Measurements from ENCODE around the gene CDC27.
"Not testable (repeated sequence)": the region's sequence is repeated elsewhere in the genome, so short reads cannot be mapped to it uniquely, and the experiment has no call there.

CDC27 gene

DNA sequence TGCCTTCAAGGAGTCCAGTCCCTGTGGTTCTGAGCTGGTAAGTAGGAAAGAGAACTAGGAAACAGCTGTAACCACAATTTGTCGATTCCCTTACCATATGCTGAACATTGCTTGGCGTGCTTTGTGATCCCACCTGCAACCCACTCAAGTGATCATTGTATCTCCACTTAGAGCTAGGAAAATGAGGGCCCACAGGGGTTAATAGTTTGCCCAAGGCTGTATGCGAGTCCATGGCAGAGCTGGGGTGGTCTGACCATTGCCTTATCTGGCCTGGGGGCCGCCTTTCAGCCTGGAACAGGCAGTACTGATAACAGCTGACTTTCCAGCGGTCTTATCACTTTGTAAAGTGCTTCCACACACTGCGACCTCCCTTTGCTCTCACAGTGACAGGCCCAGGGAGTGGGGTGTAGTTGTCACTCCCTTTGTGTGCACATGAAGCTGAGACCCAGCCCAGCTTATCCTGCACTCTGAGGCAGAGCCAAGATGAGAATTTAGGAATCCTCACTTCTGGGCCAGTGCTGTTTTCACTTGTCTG is 29.9 kb upstream of the CDC27 start:
- peak; percentile 96 for DNase-seq

GRCh38 chr17:47217279-47217678 is 28.2 kb upstream of the CDC27 start:
- not testable (repeated sequence) for DNase-seq

- DNase-seq: not testable (repeated sequence)
Observed at GRCh38 chr17:47216821-47217220, 27.7 kb upstream of the CDC27 start.

DNA sequence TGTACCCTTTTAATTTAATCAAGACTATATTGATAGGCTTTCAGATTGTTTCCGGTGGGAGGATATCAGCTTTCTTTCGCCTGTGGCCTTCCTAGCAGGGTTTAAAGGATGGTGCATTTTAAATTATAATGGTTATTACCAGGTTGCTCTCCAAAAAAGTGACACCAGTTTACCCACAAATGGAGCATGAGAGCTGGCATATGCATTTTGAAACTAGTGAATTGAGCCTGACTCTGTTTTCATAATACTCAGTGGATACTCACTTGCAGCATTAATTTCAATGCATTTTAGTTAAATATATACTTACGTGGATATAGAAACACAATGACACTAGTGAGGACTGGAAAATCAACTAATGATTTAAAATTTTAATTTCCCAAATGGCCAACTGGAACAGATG is 25.8 kb upstream of the CDC27 start:
- no peak for DNase-seq

DNA sequence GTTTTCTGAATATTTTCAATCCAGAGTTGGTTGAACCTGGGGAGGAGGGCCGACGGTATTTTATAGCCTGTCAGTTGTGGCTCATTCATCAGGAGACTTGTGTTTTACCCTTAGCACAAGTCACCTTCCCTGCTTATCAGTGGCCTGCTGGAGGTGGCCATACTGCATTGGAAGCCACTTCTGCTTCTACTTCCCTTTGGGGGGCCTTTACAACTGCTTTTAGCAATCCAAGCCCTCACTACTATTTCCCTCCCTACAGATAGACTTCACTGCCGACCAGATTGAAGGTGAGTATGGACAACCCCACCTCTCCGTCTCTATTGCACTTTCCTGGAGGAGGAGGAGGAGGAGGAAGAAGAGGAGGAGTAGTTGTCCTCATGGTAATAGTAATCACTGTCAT is 24.4 kb upstream of the CDC27 start:
- DNase-seq: no peak

- DNase-seq: no peak
Observed at GRCh38 chr17:47212458-47212857, 23.4 kb upstream of the CDC27 start.

GRCh38 chr17:47210779-47211178 is 21.7 kb upstream of the CDC27 start:
- DNase-seq: no peak

GRCh38 chr17:47210105-47210504 is 21.0 kb upstream of the CDC27 start:
- no peak for DNase-seq

DNA sequence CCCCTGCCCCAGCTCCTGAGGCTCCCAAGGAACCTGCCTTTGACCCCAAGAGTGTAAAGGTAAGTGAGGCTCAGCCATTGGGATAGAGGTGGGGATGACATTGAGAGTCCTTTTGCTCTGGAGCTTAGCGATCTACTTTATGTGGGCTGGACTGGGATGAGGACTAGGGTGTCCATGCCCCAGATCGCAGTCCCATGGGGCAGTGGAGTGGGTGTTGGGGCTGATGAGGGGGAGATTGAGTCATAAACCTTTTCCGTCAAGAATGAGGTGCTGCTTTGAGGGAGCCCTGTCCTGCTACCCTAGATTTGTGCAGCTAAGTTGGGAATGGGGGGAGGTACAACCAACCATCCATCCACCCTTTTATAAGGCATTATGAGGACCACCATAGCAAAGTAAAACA is 20.4 kb upstream of the CDC27 start:
- DNase-seq: no peak

GRCh38 chr17:47208744-47209488 is 19.8 kb upstream of the CDC27 start, which contains the start of gene MYL4:
Gene MYL4 (plus strand): TSS chr17:47209348. CDS start chr17:47209423, 75 bp downstream.
- peak; percentile 86 for DNase-seq

DNA sequence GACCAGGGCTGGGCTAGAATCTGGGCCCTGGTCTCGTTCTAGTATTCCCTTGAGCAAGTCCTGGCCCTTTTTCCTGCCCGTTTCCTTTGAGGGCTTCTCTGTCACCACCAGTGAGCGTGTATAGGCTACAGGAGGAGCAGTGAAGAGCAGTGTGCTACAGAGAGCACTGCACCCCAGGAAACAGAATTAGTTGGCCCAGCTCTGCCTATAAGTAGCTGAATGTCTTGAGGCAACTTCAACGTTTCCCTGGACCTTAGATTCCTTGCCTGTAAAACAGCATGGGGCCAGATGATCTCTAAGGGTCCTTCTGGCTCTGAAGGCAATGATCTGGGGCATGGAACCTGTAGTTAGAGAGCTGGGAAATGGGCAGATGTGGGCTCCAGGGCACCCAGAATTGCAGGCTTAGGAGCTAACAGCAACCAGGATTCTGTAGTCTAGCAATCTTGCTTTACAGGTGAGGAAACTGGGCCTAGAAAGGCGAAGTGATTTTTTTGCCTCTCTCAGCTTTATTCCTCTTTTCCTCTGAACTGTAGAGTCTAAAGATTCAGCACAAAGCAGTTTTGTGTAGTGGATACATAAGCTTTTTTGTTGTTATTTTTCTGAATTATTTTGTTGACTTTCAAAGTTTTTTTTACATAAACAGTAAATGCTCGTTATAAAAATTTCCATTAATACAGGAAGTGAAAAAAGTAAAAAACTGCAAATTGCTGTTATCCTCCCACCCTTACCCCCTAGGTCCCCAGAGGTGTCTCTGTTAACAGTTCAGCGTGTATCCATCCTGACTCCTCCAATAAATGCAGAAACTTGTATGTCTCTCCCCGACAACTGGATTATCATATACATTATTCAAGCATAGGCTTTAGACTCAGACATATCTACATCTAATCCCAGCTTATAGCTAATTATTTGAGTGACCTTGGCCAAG is 18.3 kb upstream of the CDC27 start:
- DNase-seq: no peak

DNA sequence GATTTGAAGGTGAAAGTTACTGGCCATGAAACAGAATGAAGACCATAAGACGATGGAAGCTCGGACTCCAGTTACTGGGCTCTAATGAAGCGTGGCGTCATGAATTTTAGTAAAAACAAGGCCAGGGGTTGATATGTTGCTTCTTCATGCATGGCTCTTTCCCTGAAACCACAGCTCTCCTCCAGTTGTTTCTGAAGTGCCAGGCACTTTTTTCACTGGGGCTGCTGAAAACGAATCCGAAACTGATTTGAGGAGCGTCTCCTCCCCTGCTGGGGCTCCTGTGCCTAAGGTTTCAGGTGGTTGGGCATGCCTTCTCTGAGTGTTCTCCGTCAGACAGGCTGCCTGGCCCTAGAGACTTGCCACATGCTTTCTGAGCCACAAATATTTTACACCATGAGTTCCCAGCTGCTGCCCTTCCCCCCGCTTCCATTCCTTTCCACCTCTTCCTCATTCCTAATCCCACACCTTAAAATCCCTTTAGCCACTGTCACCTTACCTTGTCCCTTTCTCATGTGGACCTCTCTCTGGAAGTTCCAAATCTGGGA is 16.4 kb upstream of the CDC27 start:
- DNase-seq: no peak

DNA sequence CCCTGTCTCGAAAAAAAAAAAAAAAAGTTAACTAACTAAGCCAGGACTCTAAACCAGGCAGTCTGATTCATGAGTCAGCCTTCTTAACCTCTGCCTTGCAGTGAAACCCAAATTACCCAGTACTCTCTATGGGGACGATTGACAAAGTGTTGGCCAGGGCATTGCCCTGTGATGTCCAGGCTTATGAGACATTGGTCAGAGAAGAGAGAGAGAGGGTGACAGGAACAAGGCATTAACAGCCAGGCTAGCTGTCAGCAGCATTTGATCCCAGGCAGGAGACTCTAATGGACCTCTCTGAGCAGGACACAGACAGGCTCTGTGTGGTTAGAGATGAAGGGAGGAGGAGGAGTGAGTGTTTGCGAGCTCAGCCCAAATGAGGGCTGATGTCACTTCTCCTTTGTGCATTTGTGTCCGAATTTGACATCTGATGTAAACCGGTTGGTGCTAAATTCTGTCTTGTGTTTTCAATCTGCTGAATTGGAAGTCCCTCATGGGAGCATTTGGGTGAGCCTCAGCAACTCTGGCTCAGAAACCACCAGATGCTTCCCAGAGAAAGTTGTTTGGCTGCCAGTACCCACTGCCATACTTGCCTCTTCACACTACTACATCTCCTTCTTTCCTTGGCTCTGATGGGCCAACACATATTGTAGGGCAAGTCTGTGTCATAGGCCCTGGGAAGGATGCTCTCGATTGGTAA is 15.8 kb upstream of the CDC27 start:
- no peak for DNase-seq

GRCh38 chr17:47203984-47204721 is 15.1 kb upstream of the CDC27 start:
- DNase-seq: peak; percentile 61

- DNase-seq: no peak
Observed at GRCh38 chr17:47201166-47201565, 12.1 kb upstream of the CDC27 start.

DNA sequence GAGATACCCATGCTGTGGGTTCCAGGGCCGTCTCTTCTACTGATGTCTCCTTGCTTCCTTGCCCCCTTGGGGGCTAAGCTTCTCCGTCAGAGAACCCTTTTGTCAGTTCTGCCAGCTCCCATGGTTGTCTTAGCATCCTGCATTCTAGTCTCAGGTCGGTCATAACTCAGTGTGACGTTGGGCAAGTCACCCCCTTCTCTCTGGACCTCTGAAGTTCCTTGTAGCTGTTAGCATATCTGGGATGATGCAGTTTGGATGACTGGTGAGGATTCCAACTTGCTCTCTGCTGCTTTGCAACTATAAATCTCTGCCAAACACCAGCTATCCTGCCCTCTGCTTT is 11.2 kb upstream of the CDC27 start:
- DNase-seq: no peak

GRCh38 chr17:47199627-47200324 is 10.7 kb upstream of the CDC27 start:
- no peak for DNase-seq

- DNase-seq: peak; percentile 93
Observed at GRCh38 chr17:47197821-47198220, 8.7 kb upstream of the CDC27 start.

- DNase-seq: peak; percentile 59
Observed at GRCh38 chr17:47193931-47194511, 4.9 kb upstream of the CDC27 start.

- no peak for DNase-seq
Observed at GRCh38 chr17:47192554-47192953, 3.5 kb upstream of the CDC27 start.

DNA sequence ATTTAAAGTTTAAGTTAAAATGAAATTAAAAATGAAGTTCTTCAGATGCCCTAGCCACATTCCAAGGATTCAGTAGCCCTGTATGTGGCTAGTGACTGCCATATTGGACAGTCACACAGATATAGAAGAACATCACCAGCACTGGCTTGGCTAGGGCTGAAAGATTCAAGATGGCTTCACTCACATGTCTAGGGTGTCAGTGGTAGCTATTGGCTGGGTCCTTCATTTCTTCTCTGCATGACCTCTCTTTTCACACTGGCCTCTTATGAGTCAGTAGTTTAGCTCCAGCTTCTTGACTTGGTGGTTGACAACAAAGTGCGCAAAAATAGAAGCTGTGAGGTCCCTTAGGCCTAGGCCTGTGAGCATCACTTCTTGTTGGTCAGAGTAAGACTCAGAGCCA is 1.7 kb upstream of the CDC27 start:
- no peak for DNase-seq

All from hematopoietic multipotent progenitor cell treated with erythropoietin and hydrocortisone succinate and interleukin-3 and kit ligand, for 8 days (in vitro differentiated cells).